Motor neuron (in vitro differentiated cells): Measurements from ENCODE around the gene HYOU1. TPM values are rescaled to one million over a fixed set of nuclear protein-coding genes. Genes with fewer than 3 reads are reported as not detected.

Experiments used
- ATAC-seq, 8 experiments: fragments of 200-7000 bp; cut with Tn5 transposase; replicated peaks in 6 of 8; 2 replicates each; pipeline ENCODE4 v1.8.0; 2021; ENCODE audit warnings: mild to moderate bottlenecking in 8 of 8, moderate library complexity in 8 of 8
- H3K27ac ChIP-seq, 2 donors: fragments of 250-450 bp; sonication (Bioruptor Pico); 2 replicates each; pipeline ENCODE4 v1.9.0; 2021; ENCODE audit warnings: antibody characterized with exemption in 2 of 2, mild to moderate bottlenecking in 2 of 2, moderate library complexity in 1 of 2
- H3K4me1 ChIP-seq, 2 donors: fragments of 250-450 bp; sonication (Bioruptor Pico); replicated peaks in 1 of 2; 2 replicates each; pipeline ENCODE4 v1.6.1; 2021; ENCODE audit warnings: antibody characterized with exemption in 2 of 2, mild to moderate bottlenecking in 2 of 2, moderate library complexity in 1 of 2
- H3K4me3 ChIP-seq, 5 donors: fragments of 250-450 bp; sonication (Bioruptor Pico); 2 replicates each; pipeline ENCODE4 v1.9.0; 2021; ENCODE audit warnings: antibody characterized with exemption in 5 of 5, mild to moderate bottlenecking in 5 of 5, moderate library complexity in 4 of 5
- WGBS, 10 experiments: fragments of 450-650 bp; shearing (Covaris generic); methylation state at CpG; one replicate each; pipeline ENCODE4 v1.0.0; 2022; 5-methylcytosine and 5-hydroxymethylcytosine counted together
- in situ Hi-C, 9 experiments: fragments of 400-800 bp; cut with MboI; loops; one replicate each; pipeline ENCODE4 v1.15.0; 2021; ENCODE audit warnings: low sequenced_read_pairs in 9 of 9, low pct_unique_long_range_greater_than_20kb in 2 of 9; ENCODE audit not compliant: unreplicated experiment in 9 of 9
- total RNA-seq, 8 experiments: library from RNA; unstranded; fragments of 300-600 nt; gene quantifications; 2 replicates each; pipeline versions ENCODE4 v1.2.3 to v1.2.4, GENCODE V29; 2022

Gene HYOU1
- total RNA-seq, 8 experiments from 2014 or later, result 85.0 to 152 (median 116) TPM

GRCh38 chr11:119030029-119030328, 27.0 kb downstream of the HYOU1 start:
- Histone ChIP-seq H3K27ac (peak overlapping the region in 1 of 2 donors; percentile 28), H3K4me3 (peak overlapping the region; percentile 58 to 90 (median 79)), H3K4me1 (peaks cover 9 to 15% of the 10 kb centered on the region in 2 donors)
- peak in 2 of 8 experiments; percentile 12 to 17 for ATAC-seq
- in situ Hi-C loops, result no loop called here
- 0 to 34% (median 0%) methylated on average over 4 to 7 of the region's 13 CpGs; no CpG with 5 or more reads in 7 of the 10 experiments for WGBS, 10 experiments

- in situ Hi-C loops, result no loop called here
- Histone ChIP-seq H3K4me1 (peaks cover 9 to 15% of the 10 kb centered on the region in 2 donors), H3K4me3 (peak overlapping the region; percentile 58 to 90 (median 79)), H3K27ac (no peak overlapping the region)
- 0 to 83% (median 12%) methylated on average over 1 to 7 of the region's 10 CpGs; no CpG with 5 or more reads in 4 of the 10 experiments for WGBS, 10 experiments
- peak in 1 of 8 experiments; percentile 11 for ATAC-seq
These were observed 27.5 kb downstream of the HYOU1 start for GRCh38 chr11:119029340-119030028.

- Histone ChIP-seq H3K27ac (no peak overlapping the region), H3K4me3 (peak overlapping the region in 3 of 5 donors; percentile 58 to 90 (median 79)), H3K4me1 (peaks cover 9 to 15% of the 10 kb centered on the region in 2 donors)
- in situ Hi-C loops, result no loop called here
- WGBS, 10 experiments, result 25 to 100% (median 50%) methylated on average over 1 of the region's 1 CpG; no CpG with 5 or more reads in 7 of the 10 experiments
- no peak for ATAC-seq
These were observed 28.0 kb downstream of the HYOU1 start for GRCh38 chr11:119029069-119029339.

GRCh38 chr11:119028346-119029068, 28.5 kb downstream of the HYOU1 start:
- ATAC-seq, result no peak
- Histone ChIP-seq H3K27ac (no peak overlapping the region), H3K4me1 (peaks cover 9 to 15% of the 10 kb centered on the region in 2 donors), H3K4me3 (no peak overlapping the region)
- WGBS, 10 experiments, result 40 to 90% (median 63%) methylated on average over 1 to 3 of the region's 9 CpGs; no CpG with 5 or more reads in 3 of the 10 experiments
- in situ Hi-C loops, result no loop called here

GRCh38 chr11:119027561-119028345, 29.3 kb downstream of the HYOU1 start:
- Histone ChIP-seq H3K27ac (no peak overlapping the region), H3K4me1 (peaks cover 9 to 15% of the 10 kb centered on the region in 2 donors), H3K4me3 (no peak overlapping the region)
- WGBS, 10 experiments, result 80 to 100% (median 95%) methylated on average over 1 to 4 of the region's 9 CpGs; no CpG with 5 or more reads in 4 of the 10 experiments
- ATAC-seq, result no peak
- in situ Hi-C loops, result no loop called here

GRCh38 chr11:119026970-119027369, 30.0 kb downstream of the HYOU1 start:
- in situ Hi-C loops, result no loop called here
- Histone ChIP-seq H3K27ac (no peak overlapping the region), H3K4me1 (peaks cover 9 to 15% of the 10 kb centered on the region in 2 donors), H3K4me3 (no peak overlapping the region)
- no peak for ATAC-seq
- WGBS, 10 experiments, result 100% methylated on average over 1 of the region's 2 CpGs; no CpG with 5 or more reads in 8 of the 10 experiments

GRCh38 chr11:119025978-119026766, 30.8 kb downstream of the HYOU1 start:
- ATAC-seq, result no peak
- Histone ChIP-seq H3K4me3 (no peak overlapping the region), H3K4me1 (peaks cover 9 to 15% of the 10 kb centered on the region in 2 donors), H3K27ac (no peak overlapping the region)
- 86 to 100% (median 96%) methylated on average over 2 to 10 of the region's 16 CpGs; no CpG with 5 or more reads in 3 of the 10 experiments for WGBS, 10 experiments
- in situ Hi-C loops, result no loop called here

- no peak overlapping the region for H3K27ac ChIP-seq
- H3K4me1 ChIP-seq, result peaks cover 9 to 15% of the 10 kb centered on the region in 2 donors
- no peak for ATAC-seq
- WGBS, 10 experiments, result 80 to 100% (median 95%) methylated on average over 1 to 4 of the region's 5 CpGs; no CpG with 5 or more reads in 3 of the 10 experiments
- no peak overlapping the region for H3K4me3 ChIP-seq
- in situ Hi-C loops, result no loop called here
These were observed 31.5 kb downstream of the HYOU1 start for GRCh38 chr11:119025541-119025940.

GRCh38 chr11:119025099-119025473, 31.9 kb downstream of the HYOU1 start:
- WGBS, 10 experiments, result 83 to 100% (median 93%) methylated on average over 1 to 3 of the region's 5 CpGs; no CpG with 5 or more reads in 3 of the 10 experiments
- in situ Hi-C loops, result no loop called here
- H3K4me1 ChIP-seq, result peaks cover 12 to 17% of the 10 kb centered on the region in 2 donors
- no peak overlapping the region for H3K4me3 ChIP-seq
- no peak for ATAC-seq
- H3K27ac ChIP-seq, result no peak overlapping the region

GRCh38 chr11:119024430-119025098, 32.4 kb downstream of the HYOU1 start:
- ATAC-seq, result no peak
- WGBS, 10 experiments, result 74 to 100% (median 85%) methylated on average over 1 to 11 of the region's 15 CpGs; no CpG with 5 or more reads in 2 of the 10 experiments

GRCh38 chr11:119023741-119024140, 33.3 kb downstream of the HYOU1 start:
- ATAC-seq, result no peak
- in situ Hi-C loops, result no loop called here
- Histone ChIP-seq H3K4me1 (peaks cover 10 to 11% of the 10 kb centered on the region in 2 donors), H3K27ac (no peak overlapping the region), H3K4me3 (no peak overlapping the region)

More at GRCh38 chr11:119024430-119025098, 32.4 kb downstream of the HYOU1 start:
- H3K27ac ChIP-seq, result no peak overlapping the region
- H3K4me3 ChIP-seq, result no peak overlapping the region
- H3K4me1 ChIP-seq, result peaks cover 17 to 18% of the 10 kb centered on the region in 2 donors
- in situ Hi-C loops, result no loop called here

- in situ Hi-C loops, result no loop called here
- 70 to 100% (median 94%) methylated on average over 1 to 4 of the region's 5 CpGs; no CpG with 5 or more reads in 1 of the 10 experiments for WGBS, 10 experiments
- no peak overlapping the region for H3K4me3 ChIP-seq
- ATAC-seq, result no peak
- H3K4me1 ChIP-seq, result peaks cover 15 to 17% of the 10 kb centered on the region in 2 donors
- H3K27ac ChIP-seq, result no peak overlapping the region
These were observed 35.4 kb downstream of the HYOU1 start for GRCh38 chr11:119021631-119022030.
